Endometrial microvascular endothelial cells (primary cell): ENCODE data around the gene MRRF. TPM values are rescaled to one million over a fixed set of nuclear protein-coding genes. Genes with fewer than 3 reads are reported as not detected.

Experiments used
- in situ Hi-C: cut with HindIII; loops from 2 replicates; pipeline ENCODE4 v1.10.0; 2017; ENCODE audit warnings: low sequenced_read_pairs, low pct_unique_long_range_greater_than_20kb; ENCODE audit errors: inconsistent ontology term
- total RNA-seq: library from RNA; depleted of rRNA; stranded (reverse); fragments of >200 nt; gene quantifications from one replicate; pipeline ENCODE4 v1.2.3, GENCODE V29; 2015; ENCODE audit errors: inconsistent ontology term

MRRF gene
- total RNA-seq, 1 donor from 2014 or later, result 51.4 TPM

GRCh38 chr9:122263699-122264349 is 858 bp upstream of the MRRF start:
- in situ Hi-C loops, result no loop called here

GRCh38 chr9:122265149-122265915 is 650 bp downstream of the MRRF start:
- in situ Hi-C loops, result no loop called here

DNA sequence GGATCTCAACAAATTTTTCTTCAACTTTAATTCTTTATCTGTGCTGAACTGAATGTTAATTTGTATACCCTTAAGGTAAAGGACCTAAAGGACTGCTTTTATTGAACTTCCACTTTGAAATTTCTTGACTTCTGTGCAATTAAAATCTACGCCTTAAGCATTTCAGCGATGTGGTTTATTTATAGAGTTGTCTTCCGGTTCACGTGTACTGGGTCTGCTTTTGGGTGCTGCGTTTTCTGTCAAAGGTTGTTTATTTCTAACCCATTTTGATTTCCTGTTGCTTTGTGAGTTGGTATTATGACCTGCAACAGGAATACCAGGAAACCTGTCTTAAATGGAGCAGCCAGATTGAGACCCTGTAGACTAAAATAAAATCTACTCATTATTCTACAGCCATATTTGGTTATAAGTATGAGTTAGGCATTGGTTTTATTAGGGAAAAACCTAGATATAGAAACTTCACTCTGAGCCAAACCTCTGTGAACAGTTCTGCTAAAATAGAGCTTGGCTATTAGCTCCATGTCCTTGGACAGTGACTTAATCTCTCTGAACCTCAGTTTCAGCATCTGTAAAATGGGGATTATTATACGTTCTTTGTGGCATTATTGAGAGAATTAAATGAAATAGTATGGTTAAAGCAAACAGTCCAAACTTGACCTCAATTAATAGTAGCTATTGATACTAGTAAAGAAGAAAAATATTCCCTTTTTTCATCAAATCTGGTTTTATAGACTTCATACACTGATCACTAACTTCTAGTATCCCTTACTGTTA is 3.5 kb downstream of the MRRF start:
- in situ Hi-C loops, result no loop called here

DNA sequence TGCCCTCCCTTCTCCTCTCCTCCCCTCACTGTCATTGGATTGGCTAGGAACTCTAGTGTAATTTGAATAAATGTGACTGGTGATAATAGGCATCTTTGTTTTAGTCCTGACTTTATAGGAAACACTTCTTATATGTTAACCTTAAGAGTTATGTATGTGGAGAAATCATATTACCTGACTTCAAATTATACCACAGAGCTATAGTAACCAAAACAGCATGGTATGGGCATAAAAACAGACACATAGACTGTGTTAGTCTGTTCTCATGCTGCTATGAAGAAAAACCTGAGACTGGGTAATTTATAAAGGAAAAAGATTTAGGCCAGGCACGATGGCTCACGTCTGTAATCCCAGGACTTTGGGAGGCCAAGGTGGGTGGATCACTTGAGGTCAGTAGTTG is 9.4 kb downstream of the MRRF start:
- in situ Hi-C loops, result no loop called here

DNA sequence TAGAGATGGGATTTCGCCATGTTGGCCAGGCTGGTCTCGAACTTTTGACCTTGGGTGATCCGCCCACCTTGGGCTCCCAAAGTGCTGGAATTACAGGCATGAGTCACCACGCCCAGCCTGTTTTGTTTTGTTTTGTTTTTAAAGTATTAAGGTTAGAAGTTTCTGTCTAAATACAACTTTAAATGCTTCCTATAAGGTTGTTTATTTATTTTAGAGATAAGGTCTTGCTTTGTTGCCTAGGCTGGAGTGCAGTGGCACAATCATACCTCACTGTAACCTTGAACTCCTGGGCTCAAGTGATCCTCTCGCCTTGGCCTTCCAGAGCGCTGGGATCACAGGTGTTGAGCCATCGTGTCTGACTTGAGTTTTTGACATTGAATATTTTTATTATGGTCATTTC is 11.4 kb downstream of the MRRF start:
- in situ Hi-C loops, result no loop called here

- in situ Hi-C loops, result no loop called here
Measured at GRCh38 chr9:122277285-122277897, 12.7 kb downstream of the MRRF start.

DNA sequence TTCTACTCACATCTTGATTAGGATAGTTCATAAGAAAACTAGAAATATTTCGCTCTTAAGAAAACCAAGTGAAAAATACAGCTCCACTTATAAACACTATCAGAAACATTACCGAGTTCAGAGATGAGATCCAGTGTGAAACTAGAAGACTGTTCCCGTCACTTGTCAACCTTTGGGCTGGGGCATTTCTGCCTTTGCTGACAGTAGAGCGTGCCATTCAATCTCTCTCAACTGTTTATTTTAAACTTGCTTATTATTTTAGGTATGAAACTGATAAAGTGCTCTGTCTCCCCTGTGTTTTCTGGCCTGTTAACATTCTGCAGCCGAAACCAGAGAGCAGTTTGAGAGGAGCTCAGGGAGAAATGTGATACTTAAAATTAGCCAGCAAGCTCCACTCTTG is 16.7 kb downstream of the MRRF start:
- in situ Hi-C loops, result no loop called here

- in situ Hi-C loops, result no loop called here
Measured at GRCh38 chr9:122286764-122287163, 22.1 kb downstream of the MRRF start.

- in situ Hi-C loops, result no loop called here
Measured at GRCh38 chr9:122287214-122287720, 22.6 kb downstream of the MRRF start.

- in situ Hi-C loops, result no loop called here
Measured at GRCh38 chr9:122291458-122291857, 26.8 kb downstream of the MRRF start.

- in situ Hi-C loops, result no loop called here
Measured at GRCh38 chr9:122294531-122294930, 29.8 kb downstream of the MRRF start.

GRCh38 chr9:122297512-122297911 is 32.8 kb downstream of the MRRF start:
- in situ Hi-C loops, result no loop called here

GRCh38 chr9:122302237-122303093 is 37.8 kb downstream of the MRRF start:
- in situ Hi-C loops, result no loop called here

GRCh38 chr9:122307061-122307460 is 42.4 kb downstream of the MRRF start:
- in situ Hi-C loops, result no loop called here

DNA sequence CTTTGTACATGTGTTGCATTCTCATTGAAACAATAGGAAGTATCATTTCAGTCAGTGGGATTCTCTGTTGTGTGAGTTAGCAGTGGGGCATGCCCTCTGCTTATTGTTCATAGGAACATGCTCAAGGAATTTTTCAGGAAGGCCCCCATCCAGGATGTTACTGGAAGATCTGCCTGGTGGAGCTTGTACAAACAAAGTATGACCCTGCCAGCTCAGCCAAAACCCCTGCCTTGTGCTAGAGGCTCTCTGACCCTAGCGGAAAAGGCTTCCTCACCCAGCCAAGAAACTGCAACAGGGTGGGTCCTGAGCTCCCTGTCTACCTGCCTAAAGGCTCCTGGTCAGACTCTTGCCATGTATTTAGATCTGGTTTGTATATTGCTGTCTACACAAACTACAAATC is 43.2 kb downstream of the MRRF start:
- in situ Hi-C loops, result no loop called here

DNA sequence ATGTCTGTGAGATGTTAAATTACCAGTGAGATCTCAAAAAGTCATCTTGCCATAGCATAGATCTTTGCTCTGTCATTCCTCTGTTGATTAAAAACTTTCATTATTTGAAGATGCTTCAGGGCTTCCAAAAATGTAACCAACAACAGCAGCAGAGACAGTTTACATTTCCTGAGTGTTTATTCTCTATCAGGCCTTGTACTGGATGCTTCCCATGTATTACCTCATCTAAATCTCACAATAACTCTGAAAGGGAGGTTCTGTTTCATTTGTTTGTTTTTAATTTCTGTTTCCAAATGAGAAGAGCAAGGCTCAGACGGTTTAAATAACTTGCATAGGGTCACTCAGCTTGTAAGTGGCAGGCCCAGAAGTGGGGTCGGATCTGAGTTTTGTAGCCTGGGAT is 45.2 kb downstream of the MRRF start:
- in situ Hi-C loops, result no loop called here

- in situ Hi-C loops, result no loop called here
Measured at GRCh38 chr9:122314165-122314564, 49.5 kb downstream of the MRRF start.

DNA sequence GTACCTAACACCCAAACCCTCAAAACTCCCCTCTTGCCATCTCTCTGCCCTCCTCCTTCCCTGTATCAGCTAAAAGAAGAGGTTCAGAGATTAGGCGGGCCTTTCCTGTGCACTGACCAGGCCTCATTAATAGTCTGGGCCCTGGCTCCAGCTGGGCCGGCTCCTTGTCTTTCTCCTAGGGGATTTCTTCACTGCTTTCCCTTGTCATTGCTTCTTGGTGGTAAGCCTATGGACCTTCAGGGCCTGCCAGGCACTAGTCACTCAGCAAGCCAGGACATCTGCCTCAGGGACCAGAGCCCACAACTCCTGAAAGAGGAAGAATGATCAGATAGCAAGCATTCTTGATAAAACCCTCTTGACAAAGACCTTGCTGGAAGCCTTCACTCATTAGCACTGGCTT is 50.9 kb downstream of the MRRF start:
- in situ Hi-C loops, result no loop called here
